Gastroesophageal sphincter (tissue), 4 donors: Measurements from ENCODE around the gene ZMYND19. TPM values are rescaled to one million over a fixed set of nuclear protein-coding genes. Genes with fewer than 3 reads are reported as not detected.
A peak's percentile ranks its signal among the peaks of the same experiment; 100 is the strongest.
"Not testable (repeated sequence)": the region's sequence is repeated elsewhere in the genome, so short reads cannot be mapped to it uniquely, and the experiment has no call there.

ENCODE experiments used
- ATAC-seq: fragments of 150-250 bp; one replicate; pipeline ENCODE4 v1.9.1; 2016; ENCODE audit warnings: mild to moderate bottlenecking, moderate library complexity
- H3K27ac ChIP-seq, 4 donors: fragments of 200-600 bp; sonication (generic) in 3 of 4; 1 replicate in 3 of 4; 2 replicates in 1 of 4; pipeline ENCODE4 v1.5.1; 2016 to 2019
- H3K27me3 ChIP-seq: fragments of 200-600 bp; sonication (generic); one replicate; pipeline ENCODE4 v1.5.1; 2019
- H3K36me3 ChIP-seq, 2 donors: fragments of 200-600 bp; sonication (generic); one replicate each; pipeline ENCODE4 v1.5.1; 2019; ENCODE audit warnings: control low read depth in 1 of 2
- H3K4me1 ChIP-seq, 3 donors: fragments of 200-600 bp; sonication (generic); 1 replicate in 2 of 3; 2 replicates in 1 of 3; pipeline ENCODE4 v1.5.1; 2016 to 2019; ENCODE audit warnings: control low read depth in 2 of 3
- H3K4me3 ChIP-seq, 2 donors: fragments of 200-600 bp; sonication (generic); one replicate each; pipeline ENCODE4 v1.5.1; 2019; ENCODE audit warnings: mild to moderate bottlenecking in 1 of 2, moderate library complexity in 1 of 2
- H3K9me3 ChIP-seq, 3 donors: fragments of 200-600 bp; sonication (generic); one replicate each; pipeline ENCODE4 v1.5.1; 2017 to 2019; ENCODE audit warnings: control low read depth in 2 of 3
- EP300 ChIP-seq: sonication (generic); formaldehyde crosslinking; IDR thresholded peaks from one replicate; pipeline ENCODE4 v1.6.1; 2017; ENCODE audit warnings: antibody characterized with exemption, mild to moderate bottlenecking
- POLR2A ChIP-seq, 2 donors: fragments of 450-650 bp; IDR thresholded peaks; one replicate each; pipeline ENCODE4 v1.6.1; 2017; ENCODE audit warnings: antibody characterized with exemption in 2 of 2, mild to moderate bottlenecking in 2 of 2, moderate library complexity in 1 of 2
- POLR2AphosphoS5 ChIP-seq: sonication (generic); formaldehyde crosslinking; IDR thresholded peaks from one replicate; pipeline ENCODE4 v1.6.1; 2017; ENCODE audit warnings: antibody characterized with exemption
- WGBS, 2 donors: methylation state at CpG; one replicate each; pipeline ENCODE4 v1.1.5; 2018; ENCODE audit warnings: low coverage in 1 of 2; 5-methylcytosine and 5-hydroxymethylcytosine counted together
- total RNA-seq, 4 donors: library from RNA; depleted of rRNA; stranded (reverse); fragments of >200 nt; gene quantifications; one replicate each; pipeline ENCODE4 v1.1.0, GENCODE V29; 2016
- TF ChIP-seq, protein P1 (sequence below), 4 experiments: fragments of 200-600 bp in 2 of 4; fragments of 450-650 bp in 2 of 4; sonication (generic) in 1 of 4; IDR thresholded peaks; one replicate each; pipeline ENCODE4 v1.5.1; 2017 to 2019; ENCODE audit warnings: antibody characterized with exemption in 4 of 4, mild to moderate bottlenecking in 2 of 4, moderate library complexity in 2 of 4

ZMYND19 gene
- total RNA-seq, 4 donors from 2014 or later: 9.5 to 17.1 (median 13.2) TPM

DNA sequence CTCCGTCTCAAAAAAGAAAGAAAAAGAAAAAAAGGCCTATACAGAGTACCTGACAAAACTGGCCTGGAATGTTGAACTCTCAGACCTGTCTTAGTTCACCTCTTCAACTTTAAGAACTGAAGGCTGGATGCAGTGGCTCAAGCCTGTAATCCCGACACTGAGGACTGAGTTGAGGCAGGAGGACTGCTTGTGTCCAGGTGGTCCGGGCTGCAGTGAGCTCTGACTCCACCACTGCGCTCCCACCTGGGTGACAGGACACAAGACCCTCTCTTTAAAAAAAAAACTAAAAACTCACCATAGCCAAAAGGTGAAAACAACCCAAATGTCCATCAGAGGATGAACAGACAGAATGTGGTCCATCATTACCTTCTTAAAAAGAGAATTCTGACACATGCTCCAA is 32.2 kb downstream of the ZMYND19 start:
- Histone ChIP-seq H3K27ac (no peak overlapping the region), H3K36me3 (peaks cover 0 to 88% of the 10 kb centered on the region in 2 donors), H3K4me3 (no peak overlapping the region), H3K9me3 (no peaks in the 10 kb centered on the region), H3K27me3 (no peaks in the 10 kb centered on the region), H3K4me1 (peaks cover 0 to 17% (median 0%) of the 10 kb centered on the region in 3 donors)
- ATAC-seq: no peak
- TF ChIP-seq POLR2A (IDR thresholded peaks at IDR 0.05): no peak
- TF ChIP-seq POLR2AphosphoS5: no peak
- no peak for TF ChIP-seq EP300
- TF ChIP-seq, protein P1, sequence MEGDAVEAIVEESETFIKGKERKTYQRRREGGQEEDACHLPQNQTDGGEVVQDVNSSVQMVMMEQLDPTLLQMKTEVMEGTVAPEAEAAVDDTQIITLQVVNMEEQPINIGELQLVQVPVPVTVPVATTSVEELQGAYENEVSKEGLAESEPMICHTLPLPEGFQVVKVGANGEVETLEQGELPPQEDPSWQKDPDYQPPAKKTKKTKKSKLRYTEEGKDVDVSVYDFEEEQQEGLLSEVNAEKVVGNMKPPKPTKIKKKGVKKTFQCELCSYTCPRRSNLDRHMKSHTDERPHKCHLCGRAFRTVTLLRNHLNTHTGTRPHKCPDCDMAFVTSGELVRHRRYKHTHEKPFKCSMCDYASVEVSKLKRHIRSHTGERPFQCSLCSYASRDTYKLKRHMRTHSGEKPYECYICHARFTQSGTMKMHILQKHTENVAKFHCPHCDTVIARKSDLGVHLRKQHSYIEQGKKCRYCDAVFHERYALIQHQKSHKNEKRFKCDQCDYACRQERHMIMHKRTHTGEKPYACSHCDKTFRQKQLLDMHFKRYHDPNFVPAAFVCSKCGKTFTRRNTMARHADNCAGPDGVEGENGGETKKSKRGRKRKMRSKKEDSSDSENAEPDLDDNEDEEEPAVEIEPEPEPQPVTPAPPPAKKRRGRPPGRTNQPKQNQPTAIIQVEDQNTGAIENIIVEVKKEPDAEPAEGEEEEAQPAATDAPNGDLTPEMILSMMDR (IDR thresholded peaks at IDR 0.05): no peak
- 90 to 96% methylated on average over 3 to 4 of the region's 4 CpGs for WGBS, 2 donors

- ATAC-seq: no peak
- peaks cover 0 to 74% of the 10 kb centered on the region in 2 donors for H3K36me3 ChIP-seq
- H3K4me3 ChIP-seq: no peak overlapping the region
- no peaks in the 10 kb centered on the region for H3K9me3 ChIP-seq
- 33 to 47% methylated on average over 5 to 7 of the region's 24 CpGs for WGBS, 2 donors
- peaks cover 0 to 30% (median 4%) of the 10 kb centered on the region in 3 donors for H3K4me1 ChIP-seq
- H3K27me3 ChIP-seq: no peaks in the 10 kb centered on the region
- H3K27ac ChIP-seq: peak overlapping the region in 3 of 4 donors; percentile 4 to 61 (median 55)
- TF ChIP-seq EP300 (no peak), POLR2AphosphoS5 (no peak), POLR2A (IDR thresholded peaks at IDR 0.05) (no peak)
- TF ChIP-seq, protein P1 (IDR thresholded peaks at IDR 0.05): no peak
Measured at GRCh38 chr9:137556069-137556838, 34.1 kb downstream of the ZMYND19 start.

GRCh38 chr9:137555179-137555578 is 35.1 kb downstream of the ZMYND19 start:
- Histone ChIP-seq H3K36me3 (peaks cover 0 to 70% of the 10 kb centered on the region in 2 donors), H3K27ac (peak overlapping the region in 1 of 4 donors; percentile 61), H3K27me3 (no peaks in the 10 kb centered on the region), H3K4me3 (no peak overlapping the region), H3K4me1 (peaks cover 0 to 39% (median 4%) of the 10 kb centered on the region in 3 donors), H3K9me3 (no peaks in the 10 kb centered on the region)
- 92% methylated on average over 2 of the region's 10 CpGs; no CpG with 5 or more reads in 1 of the 2 donors for WGBS, 2 donors
- TF ChIP-seq, protein P1 (IDR thresholded peaks at IDR 0.05): no peak
- no peak for TF ChIP-seq POLR2AphosphoS5
- TF ChIP-seq EP300: no peak
- TF ChIP-seq POLR2A (IDR thresholded peaks at IDR 0.05): no peak
- no peak for ATAC-seq

DNA sequence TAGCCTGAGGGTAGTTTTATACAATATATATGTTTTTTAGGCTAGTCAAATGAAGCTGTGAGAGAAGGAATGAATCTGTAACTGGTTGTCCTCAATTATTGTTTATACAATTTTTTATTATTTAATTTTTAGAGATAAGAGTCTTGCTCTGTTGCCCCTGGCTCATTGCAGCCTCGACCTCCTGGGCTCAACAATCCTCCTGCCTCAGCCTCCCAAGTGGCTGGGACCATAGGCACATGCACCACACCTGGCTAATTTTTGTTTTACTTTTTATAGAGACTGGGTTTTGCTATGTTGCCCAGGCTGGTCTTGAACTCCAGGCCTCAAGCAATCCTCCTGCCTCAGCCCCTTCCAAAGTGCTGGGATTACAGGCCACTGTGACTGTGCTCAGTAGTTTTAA is 36.0 kb downstream of the ZMYND19 start:
- no peak for ATAC-seq
- Histone ChIP-seq H3K9me3 (no peaks in the 10 kb centered on the region), H3K36me3 (peaks cover 0 to 61% of the 10 kb centered on the region in 2 donors), H3K4me3 (no peak overlapping the region), H3K27me3 (no peaks in the 10 kb centered on the region), H3K27ac (no peak overlapping the region), H3K4me1 (peaks cover 0 to 48% (median 9%) of the 10 kb centered on the region in 3 donors)
- 89 to 100% methylated on average over 1 of the region's 1 CpG for WGBS, 2 donors
- TF ChIP-seq, protein P1 (IDR thresholded peaks at IDR 0.05): no peak
- no peak for TF ChIP-seq POLR2A (IDR thresholded peaks at IDR 0.05)
- TF ChIP-seq EP300: no peak
- TF ChIP-seq POLR2AphosphoS5: no peak

- H3K4me3 ChIP-seq, H3K27ac ChIP-seq, H3K9me3 ChIP-seq, ATAC-seq, H3K27me3 ChIP-seq: not testable (repeated sequence)
- Histone ChIP-seq H3K4me1 (peaks cover 0 to 55% (median 9%) of the 10 kb centered on the region in 3 donors), H3K36me3 (peaks cover 0 to 58% of the 10 kb centered on the region in 2 donors)
- 74 to 89% methylated on average over 4 to 7 of the region's 10 CpGs for WGBS, 2 donors
Measured at GRCh38 chr9:137553654-137554053, 36.7 kb downstream of the ZMYND19 start.
